IPS DF 19.7 (cell line): ENCODE data around the gene PAK3.

Source experiments
- DNase-seq: peaks from one replicate; pipeline ENCODE4 v3.0.0-alpha.2; 2013; ENCODE audit warnings: low read depth, low spot score

PAK3 gene

DNA sequence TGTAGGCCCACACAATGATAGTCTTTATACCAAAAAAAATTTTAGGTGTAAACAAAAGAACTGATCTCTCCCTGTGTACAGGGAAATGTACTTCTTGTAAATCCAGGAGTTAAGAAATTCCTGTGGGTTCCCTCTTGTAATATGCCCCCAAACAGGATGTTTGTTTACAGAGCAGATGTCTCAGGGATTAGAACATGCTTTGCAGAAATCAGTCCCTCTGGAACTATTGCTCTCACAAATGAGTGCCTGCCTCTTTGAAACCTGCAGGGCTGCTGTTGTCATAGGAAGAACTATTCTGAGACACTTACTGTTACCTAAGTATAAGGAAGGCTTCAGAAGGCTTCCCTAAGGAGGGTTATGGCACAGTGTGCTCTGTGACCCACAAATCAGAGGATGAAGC is 35.6 kb downstream of the PAK3 start:
- DNase-seq, result no peak

DNA sequence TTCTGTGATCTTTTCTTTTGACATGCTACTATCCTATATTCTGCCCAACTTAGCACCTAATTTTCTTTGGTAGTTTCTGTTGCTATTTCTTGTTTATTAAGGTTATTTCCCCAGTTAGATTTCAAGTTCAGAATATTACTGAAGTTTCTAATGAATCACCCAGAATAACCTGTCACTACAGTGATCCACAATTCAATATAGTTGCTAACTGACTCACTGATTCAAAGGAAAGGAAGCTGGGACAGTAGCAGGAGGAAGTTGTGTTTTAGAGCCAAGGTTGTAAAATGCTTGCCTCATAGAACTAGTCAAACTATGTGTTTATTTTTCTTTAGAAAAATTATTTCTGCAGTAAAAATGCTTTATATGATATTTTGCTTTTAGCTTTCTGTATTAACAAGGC is 37.4 kb downstream of the PAK3 start:
- DNase-seq, result no peak

DNA sequence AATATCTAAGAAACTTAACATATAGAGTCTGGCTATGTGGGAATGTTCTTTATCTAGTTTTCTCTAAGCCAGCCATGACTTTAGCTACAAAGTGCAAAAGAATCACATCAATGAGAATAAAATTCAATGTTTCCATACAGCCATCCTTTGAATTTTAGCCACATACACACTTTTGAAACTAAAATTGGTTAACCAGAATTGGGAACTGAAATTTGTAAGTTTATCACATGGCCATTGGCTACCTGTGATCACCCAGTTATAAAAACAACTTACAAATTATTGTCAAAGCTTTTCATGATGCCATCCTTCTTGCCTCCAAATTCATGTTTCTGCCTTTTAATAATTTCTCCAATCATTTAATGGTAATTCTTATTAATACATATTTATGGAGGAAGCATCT is 49.9 kb downstream of the PAK3 start:
- no peak for DNase-seq

DNA sequence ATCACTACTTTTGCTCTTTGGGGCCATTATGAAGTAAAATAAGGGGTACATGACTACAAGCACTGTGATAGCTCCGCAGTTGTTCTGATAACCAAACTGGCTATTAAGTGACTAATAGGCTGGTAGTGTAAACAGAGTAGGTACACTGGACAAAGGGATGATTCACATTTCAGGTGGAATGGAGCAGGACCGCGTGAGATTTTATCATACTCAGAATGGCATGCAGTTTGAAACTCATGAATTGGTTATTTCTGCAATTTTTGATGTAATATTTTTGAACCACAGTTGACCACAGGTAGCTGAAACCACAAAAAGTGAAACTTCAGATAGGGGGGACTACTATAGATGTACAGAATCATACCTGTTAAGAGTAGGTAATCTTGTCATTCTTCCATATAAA is 55.8 kb downstream of the PAK3 start:
- no peak for DNase-seq

DNA sequence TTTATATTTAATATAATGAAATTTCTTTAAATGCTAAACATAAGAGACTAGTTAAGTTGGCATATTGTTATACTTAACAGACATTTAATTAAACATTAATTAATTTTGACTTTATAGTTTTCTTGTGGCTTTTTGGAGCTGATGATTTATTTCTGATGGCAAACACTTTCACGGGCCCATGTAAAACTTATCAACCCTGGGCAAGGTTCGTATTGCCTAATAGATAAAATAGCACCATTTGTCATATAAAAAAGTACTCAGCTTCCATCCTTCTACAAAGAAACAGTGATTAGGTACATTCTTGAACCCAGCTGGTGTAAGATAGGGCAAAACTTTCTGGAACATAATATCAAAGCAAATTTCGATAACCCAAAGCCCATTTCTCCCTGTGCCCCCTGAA is 63.2 kb downstream of the PAK3 start:
- no peak for DNase-seq

DNA sequence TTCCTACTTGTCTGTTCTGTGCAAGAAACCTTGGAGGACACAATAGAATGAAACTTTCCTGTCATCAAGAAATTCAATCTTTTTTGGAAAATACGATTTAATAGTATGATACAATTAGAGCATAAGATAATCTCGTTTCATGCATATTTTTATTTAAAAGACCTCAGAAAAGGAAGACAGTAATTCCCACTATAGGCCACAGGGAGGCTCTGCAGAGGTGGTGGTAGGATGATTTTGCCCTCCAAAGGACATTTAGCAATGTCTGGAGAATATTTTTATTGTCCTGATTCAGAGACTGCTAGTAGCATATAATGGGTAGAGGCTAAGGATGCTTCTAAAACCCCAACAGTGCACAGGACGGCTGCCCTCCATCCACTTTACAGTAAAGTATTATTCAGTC is 68.7 kb downstream of the PAK3 start:
- no peak for DNase-seq

DNA sequence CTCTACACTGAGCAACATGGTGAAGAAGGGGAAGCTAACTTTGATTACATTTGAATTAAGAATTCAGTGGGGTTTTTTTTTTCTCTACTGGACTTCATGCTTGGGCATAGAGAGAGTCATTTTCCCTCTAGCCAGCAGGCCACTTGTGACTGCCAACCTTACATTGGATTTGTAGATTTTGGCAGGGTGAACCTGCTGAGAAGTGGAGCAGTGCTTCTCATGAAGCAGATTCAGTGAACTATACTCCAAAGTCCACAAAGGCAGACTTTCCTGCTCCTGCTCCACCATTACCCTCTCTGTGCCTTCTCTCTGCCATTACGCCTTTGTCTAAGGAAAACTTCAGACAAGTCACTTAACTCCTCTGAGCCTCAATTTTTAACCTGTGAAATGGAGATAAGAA is 69.9 kb downstream of the PAK3 start:
- DNase-seq, result no peak

DNA sequence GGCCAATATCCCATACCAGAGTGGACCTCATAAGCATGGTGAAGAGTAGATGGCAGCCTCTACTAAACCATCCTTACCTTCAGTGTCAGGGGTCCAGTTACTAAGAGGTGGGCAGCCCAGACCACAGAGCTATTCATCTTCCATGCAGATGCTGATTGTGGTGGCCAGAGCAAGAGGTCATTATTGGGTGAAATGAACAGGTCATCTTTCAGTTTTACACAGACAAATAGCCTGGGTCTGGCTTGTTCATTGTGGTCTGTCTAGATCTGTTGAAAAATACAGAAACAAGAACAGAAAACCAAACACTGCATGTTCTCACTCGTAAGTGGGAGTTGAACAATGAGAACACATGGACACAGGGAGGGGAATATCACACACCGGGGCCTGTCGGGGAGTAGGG is 71.3 kb downstream of the PAK3 start:
- no peak for DNase-seq

DNA sequence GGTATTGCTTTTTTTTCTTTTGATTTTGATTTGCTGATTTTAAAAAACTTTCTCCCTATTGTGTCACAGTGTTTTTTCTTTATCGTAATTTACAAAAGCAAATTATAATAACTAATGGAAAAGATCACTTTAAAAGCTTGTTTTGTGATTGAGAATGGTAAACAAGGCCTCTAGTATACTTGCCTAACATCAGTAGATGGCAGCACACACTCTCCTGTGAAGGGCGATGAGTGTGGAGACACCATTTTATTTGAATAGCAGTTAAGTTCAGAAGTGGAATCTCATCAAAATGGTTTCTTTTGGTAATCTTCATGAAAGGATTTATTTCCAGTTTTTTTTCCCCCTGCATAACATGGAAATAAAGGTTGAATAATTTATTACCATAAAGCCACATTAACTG is 72.3 kb downstream of the PAK3 start:
- DNase-seq, result peak; percentile 5

DNA sequence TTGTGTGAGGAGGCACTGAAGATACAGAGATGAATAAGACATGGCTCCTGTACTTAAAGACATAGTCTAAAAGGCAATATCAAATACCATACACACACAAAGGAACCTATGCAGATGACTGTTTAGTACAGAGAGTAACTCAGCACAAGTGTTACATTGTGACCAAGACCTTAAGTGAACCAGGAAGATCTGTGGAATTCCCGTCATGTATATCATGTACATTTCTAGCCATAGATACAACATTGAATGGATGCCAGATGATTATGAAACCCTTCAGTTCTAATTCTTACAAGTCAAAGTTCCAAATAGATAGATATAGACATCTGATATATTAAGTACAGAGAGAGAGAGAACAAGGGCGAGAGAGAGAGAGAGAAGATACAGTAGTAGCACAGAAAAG is 73.2 kb downstream of the PAK3 start:
- no peak for DNase-seq

DNA sequence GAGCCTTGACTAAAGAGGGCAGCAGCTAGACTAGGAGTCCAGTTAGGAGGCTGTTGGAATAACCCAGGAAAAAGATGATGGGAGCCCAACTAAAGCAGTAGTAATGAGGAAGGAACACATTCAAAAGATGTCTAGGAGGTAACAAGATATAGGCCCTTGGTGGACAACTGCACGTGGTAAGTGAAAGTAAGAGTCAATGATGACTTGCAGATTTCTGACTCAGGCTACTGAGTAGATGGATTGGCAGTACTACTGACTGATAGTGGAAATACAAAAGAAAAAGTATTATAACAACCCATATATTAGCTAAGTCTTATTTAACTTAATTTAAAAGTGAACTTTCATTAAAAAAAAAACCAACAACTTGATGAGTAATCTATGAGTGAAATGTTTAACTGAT is 74.0 kb downstream of the PAK3 start:
- no peak for DNase-seq

DNA sequence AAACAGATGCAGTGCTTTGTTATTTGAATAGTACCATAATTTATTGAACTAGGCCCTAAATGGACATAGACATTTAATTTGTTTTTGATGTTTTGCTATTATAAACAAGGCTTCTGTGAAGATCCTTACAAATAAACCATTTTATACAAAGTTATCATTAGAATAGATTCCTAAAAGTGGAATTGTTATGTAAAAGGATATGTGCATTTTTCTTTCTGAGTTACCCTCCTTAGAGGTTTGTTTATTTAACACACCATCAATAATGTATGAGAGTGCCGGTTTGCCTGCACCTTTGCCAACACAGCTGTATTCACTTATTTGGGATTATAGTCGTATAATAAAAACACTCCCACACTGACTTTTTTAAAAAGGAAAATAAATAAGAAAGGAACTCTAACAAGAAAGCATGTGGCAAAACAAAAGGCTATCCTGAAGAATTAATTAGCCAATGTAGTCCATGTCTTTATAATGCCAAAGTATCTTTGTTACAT is 84.8 kb downstream of the PAK3 start:
- no peak for DNase-seq

DNA sequence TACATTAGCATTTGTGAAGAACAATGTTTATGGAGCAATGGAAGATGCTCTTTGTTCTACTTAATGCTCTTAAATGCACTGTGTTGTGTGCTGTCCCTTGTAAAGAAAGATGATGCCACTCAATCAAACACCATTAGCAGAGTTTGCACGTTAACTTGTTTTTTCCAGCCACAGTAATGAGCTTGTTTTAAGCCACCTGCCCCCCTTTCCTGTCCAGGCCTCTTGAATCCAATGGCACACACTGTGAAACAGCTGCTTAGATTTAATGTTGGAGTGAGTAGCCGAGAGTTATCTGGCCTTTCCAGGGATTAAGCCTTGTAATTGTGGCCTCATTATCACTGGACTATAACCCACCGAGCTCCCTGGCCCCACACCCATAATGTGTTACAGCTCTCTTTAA is 86.0 kb downstream of the PAK3 start:
- DNase-seq, result no peak

DNA sequence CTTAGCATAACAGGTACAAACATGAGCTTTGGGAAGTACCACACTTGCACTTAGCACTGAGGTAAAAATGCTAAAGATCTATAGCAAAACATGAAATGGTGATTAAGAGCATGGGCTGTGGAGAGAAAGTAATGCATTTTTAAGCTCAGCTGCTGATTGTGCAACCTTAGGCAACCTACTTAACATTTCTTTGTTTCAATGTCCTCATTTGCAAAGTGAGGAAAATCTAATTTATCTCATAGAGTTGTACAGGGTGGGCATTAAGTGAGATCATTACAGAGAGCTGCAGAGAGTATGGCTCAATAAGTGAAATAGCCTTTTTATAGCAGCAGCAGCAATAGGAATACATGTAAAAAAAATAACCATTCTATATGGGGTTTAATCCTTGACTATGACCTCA is 87.0 kb downstream of the PAK3 start:
- no peak for DNase-seq

DNA sequence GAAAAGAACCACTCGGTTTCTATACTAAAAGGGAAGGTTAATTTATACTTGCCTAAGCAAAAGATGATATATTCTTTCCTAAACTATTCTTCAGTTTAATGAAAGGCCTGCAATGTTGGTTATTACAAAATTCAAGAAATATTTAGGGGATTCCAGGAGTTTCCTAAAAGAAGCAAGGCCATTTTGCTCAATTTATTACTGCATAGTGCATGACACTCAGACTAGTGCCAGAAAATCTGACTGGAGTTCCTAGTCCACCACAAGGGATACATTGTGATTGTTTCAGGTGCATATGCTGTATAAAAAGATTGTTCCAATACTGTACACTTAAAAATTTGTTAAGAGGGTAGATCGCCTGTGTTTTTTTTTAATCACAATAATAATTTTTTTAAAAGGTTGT is 95.6 kb downstream of the PAK3 start:
- no peak for DNase-seq

DNA sequence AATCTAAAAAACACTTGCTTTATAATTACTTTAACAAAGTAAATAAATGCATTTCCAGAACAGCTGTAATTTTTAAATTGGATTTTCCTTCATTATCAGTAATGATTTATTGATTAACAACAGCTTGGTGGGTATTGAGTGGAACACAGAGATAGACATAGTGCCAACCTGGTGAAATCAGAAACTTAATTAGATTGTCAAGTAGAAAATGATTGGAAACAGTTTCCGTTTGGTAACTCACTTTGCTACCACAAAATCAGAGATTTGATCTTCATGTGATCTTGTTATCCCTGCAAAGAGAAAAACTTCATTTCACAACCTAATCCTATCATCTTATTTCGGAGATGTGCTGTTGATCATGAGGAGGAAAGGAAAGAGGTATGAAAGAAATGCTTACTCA is 103.5 kb downstream of the PAK3 start:
- DNase-seq, result no peak

DNA sequence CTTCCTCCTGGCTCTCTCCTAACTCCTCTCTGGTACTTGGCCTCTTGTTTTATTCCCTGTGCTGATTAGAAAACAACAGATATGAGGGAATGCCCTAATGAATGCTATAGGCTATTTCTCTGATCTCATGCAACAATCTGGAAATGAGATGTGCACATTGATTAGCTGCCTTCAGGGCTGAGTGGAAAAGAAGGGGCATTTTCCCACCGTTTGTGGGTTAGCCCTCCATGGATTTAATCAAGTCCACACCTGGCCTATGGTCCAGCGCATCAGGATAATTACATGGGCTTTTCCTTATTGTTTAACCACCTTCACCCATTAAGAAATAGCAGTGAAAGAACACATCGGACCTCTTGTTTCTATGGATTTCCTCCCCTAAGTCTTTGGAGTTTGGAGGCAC is 104.3 kb downstream of the PAK3 start:
- DNase-seq, result no peak

DNA sequence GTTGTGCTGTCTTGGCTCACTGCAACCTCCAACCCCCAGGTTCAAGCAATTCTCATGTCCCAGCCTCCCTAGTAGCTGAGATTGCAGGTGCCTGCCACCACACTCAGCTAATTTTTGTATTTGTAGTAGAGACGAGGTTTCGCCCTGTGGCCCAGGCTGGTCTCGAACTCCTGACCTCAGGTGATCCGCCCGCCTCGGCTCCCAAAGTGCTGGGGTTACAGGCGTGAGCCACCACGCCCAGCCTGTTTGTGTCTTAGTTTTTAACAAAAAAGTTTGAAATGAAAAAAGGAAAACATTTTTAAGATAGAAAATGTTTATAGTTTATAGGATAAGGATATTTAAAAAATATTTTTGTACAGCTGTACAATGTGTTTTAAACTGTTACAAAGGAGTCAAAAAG is 111.9 kb downstream of the PAK3 start:
- no peak for DNase-seq

DNA sequence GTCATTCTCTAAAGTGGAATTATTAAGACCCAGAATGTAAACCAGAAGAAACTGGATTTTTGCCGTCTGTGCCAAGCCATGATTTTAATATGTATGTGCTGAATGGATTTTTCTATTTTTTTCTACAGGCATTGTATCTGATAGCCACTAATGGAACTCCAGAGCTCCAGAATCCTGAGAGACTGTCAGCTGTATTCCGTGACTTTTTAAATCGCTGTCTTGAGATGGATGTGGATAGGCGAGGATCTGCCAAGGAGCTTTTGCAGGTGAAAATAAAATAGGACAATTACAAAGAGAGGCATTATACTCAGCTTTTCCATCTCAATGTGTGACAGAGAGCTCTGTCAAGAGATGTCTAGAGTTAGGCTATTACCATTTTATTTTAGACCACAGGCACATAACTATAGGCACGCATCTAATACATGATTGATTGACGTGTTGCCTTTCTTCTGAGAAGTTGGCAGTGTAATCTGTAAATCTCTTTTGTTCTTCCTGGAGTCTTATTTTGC is 120.4 kb downstream of the PAK3 start:
- DNase-seq, result no peak

DNA sequence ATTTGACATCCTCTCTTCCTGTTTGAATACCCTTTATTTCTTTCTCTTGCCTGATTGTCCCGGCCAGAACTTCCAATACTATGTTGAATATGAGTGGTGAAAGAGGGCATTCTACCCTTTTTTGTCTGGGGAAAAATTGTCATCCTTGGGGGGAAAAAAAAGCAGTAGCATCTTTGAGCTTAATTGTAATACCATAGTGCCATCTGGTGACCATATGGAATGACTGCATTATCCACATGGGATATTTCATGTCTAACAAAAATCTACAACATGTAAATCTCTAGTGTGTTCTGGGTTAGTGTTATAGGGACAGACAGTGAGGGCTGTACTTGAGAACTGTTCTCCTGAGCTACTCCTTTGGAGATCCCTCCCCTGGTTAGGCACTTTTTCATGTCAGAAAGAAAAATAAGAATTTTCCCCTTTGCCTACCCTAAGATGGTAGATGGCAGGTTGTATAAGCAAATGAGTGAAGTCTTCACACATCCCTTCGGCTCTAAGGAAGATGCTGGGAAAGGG is 148.3 kb downstream of the PAK3 start:
- DNase-seq, result no peak

DNA sequence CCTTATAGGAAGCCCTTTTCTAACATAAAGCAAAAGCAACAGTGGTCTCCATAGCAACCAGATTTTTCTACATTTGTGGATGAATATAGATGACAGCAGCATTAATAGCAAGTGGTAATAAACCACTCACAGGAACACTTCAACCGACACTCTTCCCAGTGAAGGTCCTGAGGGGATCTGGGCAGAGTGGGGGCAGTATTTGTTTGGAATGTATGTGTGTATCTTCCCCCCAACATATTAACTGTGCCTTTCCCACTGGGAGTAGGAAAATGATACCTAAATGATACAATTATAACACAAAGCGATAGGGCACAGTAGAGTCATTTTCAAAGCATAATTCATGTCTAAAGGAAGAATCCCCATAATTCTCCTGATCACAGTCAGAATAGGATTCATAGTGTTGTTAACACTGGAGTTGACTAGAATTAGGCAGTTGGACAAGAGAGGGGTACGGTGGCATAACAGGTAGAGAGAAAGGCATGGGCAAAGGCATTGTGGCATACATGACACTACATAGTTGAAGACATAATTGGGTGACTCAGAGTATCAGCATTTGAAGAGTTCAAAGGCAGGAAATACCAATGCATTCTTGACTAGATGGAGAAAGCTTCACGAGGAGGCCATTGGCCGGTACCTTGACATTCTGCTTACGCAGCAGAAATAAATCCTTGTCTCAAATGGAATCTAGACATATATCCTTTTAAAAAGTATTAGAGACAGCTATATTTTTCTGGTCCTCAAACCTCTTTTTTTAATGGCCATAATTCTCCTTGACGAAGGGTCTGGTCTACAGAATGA is 159.1 kb downstream of the PAK3 start:
- peak; percentile 9 for DNase-seq

DNA sequence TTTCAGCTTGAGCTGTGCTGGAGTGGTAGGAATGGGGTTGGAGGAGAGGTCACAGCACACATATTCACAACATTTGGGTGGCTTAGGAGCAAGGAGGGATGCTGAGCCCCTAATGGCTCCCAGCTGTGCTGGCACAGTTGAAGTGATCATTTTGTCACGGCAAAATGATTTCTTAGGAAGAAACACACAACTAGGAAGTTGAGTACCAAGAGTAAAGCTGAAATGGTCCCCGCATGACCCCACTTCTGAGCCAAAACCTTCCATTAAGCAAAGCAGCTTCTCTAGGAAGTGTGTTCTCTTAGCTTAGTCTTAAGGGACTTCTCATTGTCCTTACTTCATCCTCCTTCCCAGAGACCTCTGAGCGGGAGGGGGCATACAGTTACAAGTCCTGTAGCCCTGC is 161.7 kb downstream of the PAK3 start:
- DNase-seq, result no peak

DNA sequence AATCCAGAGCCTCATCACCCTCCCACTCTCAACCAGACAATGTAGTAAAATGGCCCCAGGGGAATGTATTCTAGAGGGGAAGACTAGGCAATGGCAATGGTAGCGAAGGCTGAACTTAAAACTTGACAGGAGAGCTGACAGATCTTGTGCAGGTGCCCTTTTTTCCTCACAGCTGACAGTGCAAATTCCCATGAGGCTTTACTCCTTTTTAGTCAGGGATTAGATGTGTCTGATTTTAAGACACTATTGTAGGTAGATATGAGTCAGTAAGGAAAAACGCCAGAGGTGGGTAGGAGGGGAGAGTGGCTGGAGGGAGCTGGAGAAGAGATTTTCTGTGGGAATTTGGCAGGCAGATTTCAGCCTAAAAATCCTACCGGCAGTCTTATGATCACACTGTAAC is 163.6 kb downstream of the PAK3 start:
- DNase-seq, result no peak

DNA sequence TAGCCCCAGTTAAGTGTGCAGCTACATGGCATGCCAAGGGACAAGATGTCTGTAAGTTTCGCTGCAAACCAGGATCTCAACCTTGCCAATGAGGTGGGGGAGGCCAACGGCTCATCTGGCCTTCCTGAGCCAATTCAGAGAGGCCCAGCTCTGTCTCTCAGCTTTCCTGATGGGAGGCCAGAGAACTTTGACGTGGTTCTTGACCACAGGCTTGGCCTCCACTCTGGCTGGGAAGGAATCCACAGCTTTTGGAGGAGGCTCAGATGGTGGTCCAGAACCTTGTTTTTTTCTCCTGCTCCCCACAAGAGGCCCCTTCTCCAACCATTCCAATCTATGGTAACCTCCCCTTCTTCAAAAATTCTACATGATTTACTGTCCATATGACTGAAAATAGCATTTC is 164.5 kb downstream of the PAK3 start:
- no peak for DNase-seq
